HG03139 (cell line): Measurements from ENCODE around the gene GSDME.
A peak's percentile ranks its signal among the peaks of the same experiment; 100 is the strongest.
"Not testable (repeated sequence)": the region's sequence is repeated elsewhere in the genome, so short reads cannot be mapped to it uniquely, and the experiment has no call there.

Experiments
- ATAC-seq: cut with Tn5 transposase; IDR thresholded peaks from one replicate; pipeline ENCODE4 v1.9.1; 2021; ENCODE audit not compliant: unreplicated experiment

GSDME gene

DNA sequence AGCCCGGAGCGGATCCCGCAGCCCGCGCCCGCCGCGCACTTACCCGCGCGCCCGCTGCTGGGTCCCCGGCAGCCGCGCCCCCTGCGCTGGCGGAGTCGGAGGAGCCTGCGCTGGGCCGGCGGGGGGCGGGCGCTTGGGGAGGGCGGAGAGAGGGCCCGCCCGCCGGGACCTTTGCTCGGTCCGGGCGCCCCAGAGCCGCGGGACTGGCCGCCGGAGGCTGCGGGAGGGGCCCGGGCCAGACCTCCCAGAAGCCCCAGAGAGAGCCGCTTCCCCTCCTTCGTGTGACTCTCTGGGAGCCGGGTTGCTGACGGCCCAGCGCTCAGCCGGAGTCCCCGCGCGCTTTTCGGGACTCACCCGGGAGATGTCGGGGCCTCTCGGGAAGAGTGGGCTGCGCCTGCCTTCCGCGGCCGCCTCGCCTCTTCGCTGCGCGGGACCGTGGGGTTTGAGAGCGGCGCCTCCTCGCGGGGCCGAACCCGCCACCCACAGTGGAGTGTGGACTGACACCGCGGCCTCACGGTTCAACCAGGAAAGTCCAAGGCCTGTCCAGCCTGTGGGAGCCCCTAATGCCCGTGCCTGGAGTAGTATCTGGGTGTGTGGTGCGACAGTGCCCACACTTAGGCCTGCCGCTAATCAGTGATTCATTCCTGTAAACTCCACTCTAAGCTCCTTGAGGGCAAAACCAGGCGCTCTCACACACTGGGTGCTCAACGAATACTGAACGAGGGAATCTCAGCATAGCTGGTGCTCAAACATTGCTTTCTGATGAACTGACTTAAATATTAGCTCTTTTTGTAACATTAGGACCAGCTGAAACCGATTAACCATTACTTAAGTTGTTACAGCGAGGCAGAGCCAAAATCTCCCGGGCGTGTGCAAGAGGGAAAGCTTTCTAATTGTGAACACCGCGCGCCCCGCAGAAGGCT, at the start of gene GSDME:
Gene GSDME, minus strand, starts transcription at position 112 of the 923 bp plus-strand sequence. CDS start 7,690 bp downstream, outside the sequence.
- ATAC-seq, result peak; percentile 50

- no peak for ATAC-seq
Measured at GRCh38 chr7:24802300-24802699, 45.0 kb upstream of the GSDME start.

GRCh38 chr7:24801883-24802282, 44.6 kb upstream of the GSDME start:
- no peak for ATAC-seq

GRCh38 chr7:24800667-24801066, 43.4 kb upstream of the GSDME start:
- ATAC-seq, result no peak

GRCh38 chr7:24800073-24800472, 42.8 kb upstream of the GSDME start:
- ATAC-seq, result no peak

GRCh38 chr7:24799506-24799905, 42.2 kb upstream of the GSDME start:
- no peak for ATAC-seq

- ATAC-seq, result no peak
Measured at GRCh38 chr7:24798261-24798660, 41.0 kb upstream of the GSDME start.

GRCh38 chr7:24797270-24797669, 40.0 kb upstream of the GSDME start:
- no peak for ATAC-seq

GRCh38 chr7:24795407-24795767, 38.1 kb upstream of the GSDME start:
- no peak for ATAC-seq

GRCh38 chr7:24794751-24795406, 37.6 kb upstream of the GSDME start:
- not testable (repeated sequence) for ATAC-seq

GRCh38 chr7:24793982-24794648, 36.9 kb upstream of the GSDME start:
- ATAC-seq, result no peak

DNA sequence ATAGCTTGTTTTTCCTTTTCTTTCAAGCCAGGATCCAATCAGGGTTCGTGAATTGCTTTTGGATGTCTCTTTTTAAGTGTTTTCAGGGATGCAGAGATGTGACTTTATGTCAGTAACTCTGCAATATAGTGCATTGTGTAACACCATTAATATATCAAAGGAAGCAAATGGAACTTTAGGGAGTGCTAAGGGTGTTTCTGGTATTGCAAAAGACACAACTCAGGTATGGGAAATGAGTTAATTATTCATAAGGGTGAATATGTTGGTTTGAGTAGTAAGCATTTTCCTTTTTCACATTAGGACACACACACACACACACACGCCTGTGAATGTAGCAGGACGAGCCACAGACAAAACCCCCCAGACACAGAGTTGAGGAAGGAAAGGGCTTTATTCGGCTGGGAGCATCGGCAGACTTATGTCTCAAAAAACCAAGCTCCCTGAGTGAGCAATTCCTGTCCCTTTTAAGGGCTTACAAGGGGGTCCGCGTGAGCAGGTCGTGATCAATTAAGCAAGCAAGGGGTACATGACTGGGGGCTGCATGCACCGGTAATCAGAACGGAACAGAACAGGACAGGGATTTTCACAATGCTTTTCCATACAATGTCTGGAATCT, 31.8 kb upstream of the GSDME start:
- no peak for ATAC-seq

GRCh38 chr7:24788075-24788474, 30.8 kb upstream of the GSDME start:
- no peak for ATAC-seq

DNA sequence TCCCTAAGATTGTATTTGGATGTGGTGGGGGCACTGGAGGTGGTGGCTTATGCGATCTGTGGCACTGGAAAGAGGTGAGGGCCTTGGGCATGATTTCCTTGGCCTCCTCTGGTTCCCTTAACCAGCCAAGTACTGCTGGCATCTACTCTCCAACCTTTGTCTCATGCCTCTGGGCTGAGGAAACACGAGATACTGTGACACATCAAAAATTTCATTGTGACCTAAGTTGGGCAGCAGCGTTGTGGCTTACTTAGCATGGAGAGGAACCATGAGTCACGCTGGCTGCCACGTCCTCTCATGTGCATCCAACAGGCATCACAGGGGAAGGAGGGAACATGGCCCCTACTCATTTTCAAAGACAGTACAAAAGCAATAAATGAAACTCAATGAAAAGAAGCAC, 29.7 kb upstream of the GSDME start:
- ATAC-seq, result no peak

DNA sequence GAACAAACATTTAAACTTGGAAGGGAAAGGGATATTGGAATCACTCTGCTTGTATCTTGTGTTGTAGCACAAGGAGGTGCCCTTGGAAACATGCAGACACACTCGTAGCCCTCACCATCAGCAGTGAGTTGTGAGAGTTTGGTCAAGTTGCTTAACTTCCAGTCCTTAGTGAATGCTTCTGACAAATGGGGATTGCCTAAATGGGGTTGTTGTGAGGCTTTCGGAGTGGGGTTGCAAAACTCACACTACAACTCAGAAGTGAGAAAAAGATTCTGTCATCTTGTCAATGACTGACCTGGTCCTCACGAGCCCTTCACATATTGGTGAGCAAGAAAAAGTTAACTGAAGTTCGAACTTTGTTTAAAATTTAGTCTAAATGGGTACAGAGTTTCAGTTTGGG, 29.0 kb upstream of the GSDME start:
- ATAC-seq, result no peak

DNA sequence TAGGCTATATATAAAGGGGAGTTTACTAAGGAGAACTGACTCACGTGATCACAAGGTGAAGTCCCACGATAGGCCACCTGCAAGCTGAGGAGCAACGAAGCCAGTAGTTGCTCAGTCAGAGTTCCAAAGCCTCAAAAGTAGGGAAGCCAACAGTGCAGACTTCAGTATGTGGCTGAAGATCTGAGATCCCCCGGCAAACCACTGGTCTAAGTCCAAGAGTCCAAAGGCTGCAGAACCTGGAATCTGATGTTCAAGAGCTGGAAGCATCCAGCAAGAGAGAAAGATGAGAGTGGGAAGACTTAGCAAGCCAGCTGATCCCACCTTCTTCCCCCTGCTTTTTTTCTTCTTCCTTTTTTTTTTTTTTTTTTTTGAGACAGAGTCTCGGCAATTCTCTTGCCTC, 27.0 kb upstream of the GSDME start:
- no peak for ATAC-seq

- ATAC-seq, result no peak
Measured at GRCh38 chr7:24783698-24784097, 26.4 kb upstream of the GSDME start.

GRCh38 chr7:24781106-24781505, 23.8 kb upstream of the GSDME start:
- ATAC-seq, result no peak

DNA sequence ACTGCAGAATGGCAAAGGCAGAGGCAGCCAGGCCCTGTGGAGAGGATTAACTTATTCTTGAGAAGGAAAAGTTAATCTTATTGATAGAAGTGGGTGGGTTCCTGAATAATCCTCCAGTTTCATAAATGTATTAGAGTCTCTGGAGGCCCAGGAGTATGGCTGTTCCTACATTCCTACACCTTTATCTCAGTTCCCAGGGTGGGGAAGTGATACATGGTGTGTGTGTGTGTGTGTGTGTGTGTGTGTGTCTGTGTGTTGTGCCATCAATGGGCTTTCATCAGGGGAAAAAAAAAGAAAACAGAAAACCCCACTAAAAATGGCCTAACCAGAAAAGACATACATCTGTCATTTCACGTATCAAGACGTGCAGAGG, 22.0 kb upstream of the GSDME start:
- no peak for ATAC-seq

GRCh38 chr7:24778543-24779282, 21.4 kb upstream of the GSDME start:
- ATAC-seq, result no peak

GRCh38 chr7:24777806-24778205, 20.5 kb upstream of the GSDME start:
- ATAC-seq, result no peak
